NCI-H460 (cell line): ENCODE data around the gene PYROXD2. TPM values are rescaled to one million over a fixed set of nuclear protein-coding genes. Genes with fewer than 3 reads are reported as not detected.

ENCODE experiments used
- DNase-seq: peaks from one replicate; pipeline ENCODE4 v3.0.0-alpha.2; 2016; ENCODE audit warnings: low read depth; ENCODE audit errors: extremely low read depth
- polyA plus RNA-seq: library from polyadenylated mRNA; depleted of rRNA; stranded (reverse); fragments of >200 nt; gene quantifications from 2 replicates; pipeline ENCODE4 v1.2.3, GENCODE V29; 2014; cell fraction: nucleus; rRNA removed
- total RNA-seq: library from RNA; depleted of rRNA; stranded (reverse); fragments of >200 nt; shearing (Covaris generic); gene quantifications from 2 replicates; pipeline ENCODE4 v1.2.3, GENCODE V29; 2014; rRNA removed

The PYROXD2 gene
- total RNA-seq = 4.6 and 5.0 TPM in 2 replicates
- 12.7 and 16.2 TPM in 2 replicates for polyA plus RNA-seq

GRCh38 chr10:98414932-98415730 is at the start of gene PYROXD2:
TSS of gene PYROXD2 (minus strand) at chr10:98415182. CDS start at chr10:98415135, 47 bp downstream.
- peak; percentile 85 for DNase-seq

GRCh38 chr10:98463976-98464754 is 49.2 kb upstream of the PYROXD2 start:
- no peak for DNase-seq

DNA sequence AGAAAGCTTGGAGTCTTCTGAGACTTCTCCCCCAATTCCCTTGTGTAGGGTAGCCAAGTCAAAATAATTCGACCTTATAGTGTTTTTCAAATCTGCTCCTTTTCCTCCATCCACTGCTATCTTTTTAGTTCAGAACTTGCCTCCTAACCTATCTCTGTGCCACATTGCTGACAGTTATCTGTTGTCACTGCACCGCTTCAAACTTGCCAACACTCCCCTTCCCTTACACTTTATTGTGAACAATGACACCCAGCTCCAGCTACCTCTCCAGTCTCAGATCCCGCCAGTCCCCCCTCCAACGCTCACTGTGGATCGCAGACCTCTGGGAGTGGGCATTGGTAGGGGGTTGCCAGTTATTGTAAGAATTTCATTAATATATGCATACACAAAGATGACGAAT is 48.0 kb upstream of the PYROXD2 start:
- DNase-seq = no peak

- DNase-seq = no peak
Observed at GRCh38 chr10:98461500-98461842, 46.5 kb upstream of the PYROXD2 start.

- peak; percentile 81 for DNase-seq
Observed at GRCh38 chr10:98460837-98461499, 46.0 kb upstream of the PYROXD2 start.

DNA sequence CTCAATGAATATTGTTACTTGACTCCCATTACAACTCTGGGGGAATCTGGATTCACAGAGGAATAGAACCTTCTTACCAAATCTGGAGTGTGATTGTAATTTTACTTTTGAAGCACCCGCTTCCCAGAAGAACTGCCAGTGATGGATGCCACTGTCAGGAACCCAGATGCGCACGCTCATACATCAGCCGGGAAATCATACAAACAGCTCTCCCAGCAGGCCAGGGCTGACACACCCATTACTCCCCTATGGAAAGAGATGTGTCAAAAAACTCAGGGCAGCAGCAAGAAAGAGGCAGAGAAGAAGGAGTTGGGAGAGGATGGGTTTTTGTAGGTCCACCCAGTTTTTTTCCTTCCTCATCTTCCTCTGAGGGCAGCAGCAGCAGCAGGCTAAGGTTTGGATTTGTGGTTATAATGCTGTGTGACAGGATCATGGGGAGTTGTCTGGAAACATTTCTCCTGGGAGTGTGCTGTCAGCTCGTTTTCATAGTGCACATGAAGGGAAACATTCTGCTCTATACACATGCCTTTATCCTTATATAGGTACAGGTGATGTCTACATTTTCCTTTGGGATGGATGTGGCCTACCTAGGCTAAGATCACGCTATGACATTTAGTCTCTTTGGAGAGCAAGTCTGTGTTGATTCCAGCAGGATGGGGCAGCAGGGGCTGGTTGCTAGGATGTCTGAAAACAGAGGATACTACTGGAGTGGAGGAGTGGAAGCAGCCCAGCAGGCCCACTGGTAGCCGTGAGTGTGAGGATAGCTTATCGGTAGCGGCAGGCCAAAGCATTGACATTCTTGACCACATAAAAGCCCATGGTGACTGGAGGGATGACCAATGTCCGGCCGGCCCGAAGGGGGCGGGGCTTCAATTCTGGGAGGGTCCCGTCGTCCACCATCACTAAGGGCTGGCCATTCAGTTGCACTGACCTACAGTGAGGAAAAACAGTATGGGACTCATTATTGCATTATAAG is 44.1 kb upstream of the PYROXD2 start:
- no peak for DNase-seq

DNA sequence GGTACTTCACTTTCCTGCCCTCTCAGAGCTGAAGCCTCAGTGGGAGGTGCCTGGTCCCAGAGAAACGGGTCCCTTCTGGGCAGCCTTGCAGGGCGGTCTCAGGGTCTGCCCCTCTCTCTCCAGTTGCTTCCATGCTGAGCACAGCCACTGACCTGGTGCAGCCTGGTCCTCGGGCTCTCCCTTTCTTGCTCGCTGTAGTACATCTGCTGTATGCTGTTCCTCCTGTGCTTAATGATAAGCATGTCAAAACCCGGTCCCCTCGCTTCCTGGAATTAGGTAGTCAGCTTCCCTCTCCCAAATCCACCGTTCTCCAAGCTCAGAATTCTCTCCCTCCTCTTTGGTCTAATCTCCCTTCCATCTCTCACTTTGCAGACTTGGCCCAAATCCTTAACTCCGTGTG is 42.7 kb upstream of the PYROXD2 start:
- no peak for DNase-seq

GRCh38 chr10:98456686-98457482 is 41.9 kb upstream of the PYROXD2 start:
- no peak for DNase-seq

DNA sequence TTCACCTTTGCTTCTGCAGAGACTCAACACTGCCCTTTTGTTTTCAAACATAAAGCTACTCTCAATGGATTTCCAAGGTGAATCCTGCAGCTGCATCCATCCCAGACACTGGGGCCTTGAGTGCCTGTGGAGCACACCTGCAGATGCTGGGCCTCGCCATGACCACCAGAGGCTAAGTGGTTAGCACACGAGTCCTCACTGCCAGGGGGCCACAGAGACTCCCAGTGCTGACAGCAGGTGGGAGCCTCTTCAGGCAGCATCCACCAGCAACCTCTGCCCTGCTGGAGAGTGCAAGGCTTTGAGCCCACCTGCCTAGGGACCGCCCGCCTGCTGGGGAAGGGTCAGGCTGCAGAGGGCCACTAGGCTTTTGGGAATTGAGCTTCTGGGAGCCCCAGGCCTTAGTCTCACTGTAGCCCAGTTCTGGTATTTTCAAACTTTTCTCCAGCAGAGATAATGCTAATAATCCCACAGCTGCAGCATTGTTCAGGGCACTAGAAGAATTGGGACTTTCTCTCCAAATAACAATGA is 41.1 kb upstream of the PYROXD2 start:
- DNase-seq = no peak

- DNase-seq = no peak
Observed at GRCh38 chr10:98453729-98454128, 38.7 kb upstream of the PYROXD2 start.

- no peak for DNase-seq
Observed at GRCh38 chr10:98450618-98451017, 35.6 kb upstream of the PYROXD2 start.

DNA sequence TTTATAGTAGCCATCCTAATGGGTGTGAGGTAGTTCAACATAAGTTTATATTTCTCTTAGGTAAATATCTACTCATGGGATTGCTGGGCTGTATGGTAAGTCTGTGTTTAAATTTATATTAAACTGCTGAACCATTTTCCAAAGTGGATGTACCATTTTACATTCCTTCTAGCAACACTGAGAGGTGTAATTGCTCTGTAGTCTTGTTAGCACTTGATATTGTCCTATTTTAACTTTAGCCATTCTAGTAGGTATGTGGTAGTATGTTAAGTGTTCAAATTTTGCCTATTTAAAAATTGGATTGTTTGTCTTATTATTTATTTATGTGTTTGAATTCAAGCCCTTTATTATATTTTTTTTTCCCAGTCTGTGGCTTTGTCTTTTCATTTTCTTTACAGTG is 34.3 kb upstream of the PYROXD2 start:
- DNase-seq = no peak

- DNase-seq = peak; percentile 50
Observed at GRCh38 chr10:98446661-98447221, 31.8 kb upstream of the PYROXD2 start, which contains the start of gene HPS1. TSS of gene HPS1 (minus strand) at chr10:98446935. CDS start at chr10:98443240, 3,695 bp downstream.

- no peak for DNase-seq
Observed at GRCh38 chr10:98446151-98446660, 31.2 kb upstream of the PYROXD2 start.

DNA sequence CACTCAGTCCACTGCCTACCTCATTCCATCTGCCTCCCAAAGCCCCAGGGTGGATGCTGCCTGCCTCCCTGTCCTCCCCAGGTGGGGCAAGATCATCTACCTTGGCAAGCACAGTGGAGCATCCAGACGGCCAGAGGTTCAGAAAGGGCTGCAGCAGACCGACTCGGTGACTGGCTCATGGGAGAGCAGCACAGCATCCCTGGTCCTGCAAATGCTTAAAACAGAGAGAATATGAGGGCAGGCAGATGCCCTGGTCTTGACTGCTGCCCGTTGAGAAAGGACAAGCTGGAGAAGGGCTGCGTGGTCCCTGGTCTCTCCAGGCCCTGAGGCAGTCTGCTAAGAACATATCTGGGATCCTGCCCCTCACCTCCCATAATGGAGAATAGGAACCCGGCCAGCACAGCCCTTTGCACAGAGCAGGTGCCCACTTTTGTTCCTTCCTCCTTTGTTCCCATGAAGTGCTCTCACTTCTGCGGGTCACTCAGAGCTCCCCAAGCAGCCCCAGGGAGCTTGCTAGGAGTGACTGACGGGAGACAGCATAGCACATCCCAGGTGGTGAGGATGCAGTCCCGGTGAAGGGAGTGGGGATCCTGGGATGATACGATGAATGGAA is 30.3 kb upstream of the PYROXD2 start:
- DNase-seq = no peak

GRCh38 chr10:98444314-98445006 is 29.5 kb upstream of the PYROXD2 start:
- no peak for DNase-seq

- no peak for DNase-seq
Observed at GRCh38 chr10:98438715-98439114, 23.7 kb upstream of the PYROXD2 start.
